HK-2 (cell line): ENCODE results near the gene PDZK1.
"Not testable (repeated sequence)": the region's sequence is repeated elsewhere in the genome, so short reads cannot be mapped to it uniquely, and the experiment has no call there.

Experiments used
- DNase-seq: peaks from one replicate; pipeline ENCODE4 v3.0.0-alpha.2; 2018; ENCODE audit not compliant: unreplicated experiment

The PDZK1 gene

DNA sequence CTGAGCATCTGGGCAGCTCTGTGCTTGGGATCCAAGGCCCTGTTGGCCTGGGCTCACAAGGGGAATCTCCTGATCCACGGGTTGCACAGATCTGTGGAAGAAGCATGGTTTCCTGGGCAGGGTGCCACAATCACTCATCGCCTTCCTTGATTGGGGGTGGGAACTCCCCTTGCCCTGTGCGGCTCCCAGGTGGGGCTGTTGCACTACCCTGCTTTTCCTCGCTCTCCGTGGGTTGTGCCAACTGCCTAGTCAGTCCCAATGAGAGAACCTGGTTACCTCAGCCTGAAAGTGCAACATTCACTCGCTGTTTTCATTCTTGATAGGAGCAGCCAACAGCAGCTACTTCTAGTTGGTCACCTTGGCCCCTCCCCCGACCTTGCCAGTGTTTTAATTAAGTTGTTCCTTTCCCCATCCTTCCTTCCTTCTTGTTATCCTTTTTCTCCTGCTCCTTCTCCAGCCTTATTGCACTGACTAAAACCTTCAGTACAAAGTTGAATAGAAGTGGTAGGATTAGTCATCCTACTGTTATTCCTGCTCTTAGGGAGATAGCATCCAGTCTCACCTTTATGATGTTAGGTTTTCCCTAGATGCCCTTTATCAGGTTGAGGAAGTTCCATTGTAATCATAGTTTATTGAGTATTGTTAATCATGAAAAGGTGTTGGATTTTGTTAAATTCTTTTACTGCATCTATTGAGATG, 50.8 kb downstream of the PDZK1 start:
- not testable (repeated sequence) for DNase-seq

DNA sequence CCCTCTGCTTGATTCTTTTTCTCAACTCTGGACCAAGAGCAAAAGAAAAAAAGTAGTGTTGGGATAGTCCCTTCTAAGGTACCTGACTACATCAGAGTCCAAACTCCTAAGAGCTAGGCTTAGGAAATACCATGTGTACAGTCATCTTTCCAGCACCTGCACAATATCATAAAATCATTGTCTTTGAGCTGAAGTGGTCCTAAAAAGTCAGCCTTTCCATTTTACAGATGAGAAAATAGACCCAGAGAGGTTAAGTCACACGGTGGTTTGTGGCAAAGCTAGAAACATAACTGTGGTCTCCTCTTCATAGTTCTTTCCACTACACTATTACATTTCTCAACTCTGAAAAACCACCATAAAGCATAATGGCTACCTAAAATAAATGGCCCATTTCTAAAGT, 63.2 kb downstream of the PDZK1 start:
- not testable (repeated sequence) for DNase-seq

DNA sequence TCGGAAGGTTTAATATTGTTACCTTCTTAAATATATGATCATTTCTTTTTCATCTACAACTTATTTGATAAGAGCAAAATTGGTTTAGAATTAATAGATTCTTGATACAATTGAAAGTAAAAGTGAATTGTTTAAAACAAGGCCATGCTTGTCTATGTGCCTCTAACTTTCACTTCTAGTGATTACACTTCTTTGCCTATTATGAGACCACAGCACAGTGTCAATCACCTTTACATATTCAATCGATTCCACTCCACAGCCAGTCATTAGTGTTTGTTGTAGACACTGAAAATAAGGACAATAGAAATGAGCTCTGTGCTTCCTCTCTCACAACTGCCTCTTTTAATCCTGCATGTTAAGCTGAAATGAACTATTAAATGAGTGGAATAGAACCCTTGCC, 65.3 kb downstream of the PDZK1 start:
- DNase-seq, result not testable (repeated sequence)

DNA sequence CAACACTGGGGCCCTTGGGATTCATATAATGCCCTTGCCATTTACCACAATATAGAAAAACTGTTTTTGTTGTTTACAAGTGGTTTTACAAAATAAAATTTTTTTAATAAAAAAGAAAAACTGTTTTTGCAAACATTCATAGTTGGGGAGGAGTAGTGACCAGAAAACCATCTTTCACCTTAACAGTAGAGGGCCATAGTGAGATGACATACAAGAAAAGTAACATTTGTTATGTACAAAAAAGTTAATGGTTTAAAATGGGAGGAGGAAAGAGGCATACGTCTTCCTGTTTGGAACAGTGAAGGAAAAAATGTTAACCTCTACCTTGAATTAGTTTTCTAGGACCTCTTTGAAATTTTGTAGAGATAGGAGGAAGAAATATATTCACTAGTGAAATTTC, 70.9 kb downstream of the PDZK1 start:
- not testable (repeated sequence) for DNase-seq

DNA sequence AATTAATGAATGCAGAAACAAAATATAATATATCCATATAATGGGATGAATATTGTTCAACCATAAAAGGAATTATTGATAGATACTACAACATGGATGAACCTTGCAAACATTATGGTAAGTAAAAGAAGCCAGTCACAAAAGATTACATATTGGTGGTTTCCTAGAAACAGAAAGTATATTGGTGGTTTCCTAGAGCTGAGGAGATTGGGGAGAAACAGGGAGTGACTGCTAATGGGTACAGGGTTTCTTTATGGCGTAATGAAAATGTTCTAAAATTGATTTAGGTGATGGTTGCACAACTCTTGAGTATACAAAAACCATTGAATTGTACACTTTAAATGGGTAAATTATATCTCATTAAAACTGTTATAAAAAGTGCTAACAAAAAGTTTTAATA, 85.0 kb downstream of the PDZK1 start:
- DNase-seq, result not testable (repeated sequence)
